SK-N-SH treated with all-trans-retinoic acid at 6 μM for 48 hours (cell line): Measurements from ENCODE around the gene HLA-G.

Experiments used
- CREB5 ChIP-seq: fragments of 250-450 bp; sonication (Bioruptor Pico); IDR thresholded peaks from 2 replicates; pipeline ENCODE4 v1.5.1; 2020; ENCODE audit warnings: low read depth, mild to moderate bottlenecking, moderate library complexity
- GLIS3 ChIP-seq: fragments of 250-450 bp; sonication (Bioruptor Pico); IDR thresholded peaks from 2 replicates; pipeline ENCODE4 v1.5.0; 2020; ENCODE audit warnings: mild to moderate bottlenecking, moderate library complexity
- ISL1 ChIP-seq: fragments of 250-450 bp; sonication (Bioruptor Pico); IDR thresholded peaks from 2 replicates; pipeline ENCODE4 v2.1.2; 2022; ENCODE audit warnings: mild to moderate bottlenecking, moderate library complexity
- PATZ1 ChIP-seq: fragments of 250-450 bp; sonication (Bioruptor Pico); IDR thresholded peaks from 2 replicates; pipeline ENCODE4 v1.8.0; 2020; ENCODE audit warnings: mild to moderate bottlenecking, moderate library complexity, borderline replicate concordance
- POU6F1 ChIP-seq: fragments of 250-450 bp; sonication (Bioruptor Pico); IDR thresholded peaks from 2 replicates; pipeline ENCODE4 v1.8.0; 2021; ENCODE audit warnings: low read depth, mild to moderate bottlenecking, moderate library complexity, borderline replicate concordance
- PPARA ChIP-seq: fragments of 250-450 bp; sonication (Bioruptor Pico); IDR thresholded peaks from 2 replicates; pipeline ENCODE4 v1.5.0; 2020; ENCODE audit warnings: mild to moderate bottlenecking, borderline replicate concordance
- SNAI2 ChIP-seq: fragments of 250-450 bp; sonication (Bioruptor Pico); IDR thresholded peaks from 2 replicates; pipeline ENCODE4 v1.5.0; 2020; ENCODE audit warnings: mild to moderate bottlenecking, moderate library complexity
- TSHZ2 ChIP-seq: fragments of 250-450 bp; sonication (Bioruptor Pico); IDR thresholded peaks from 2 replicates; pipeline ENCODE4 v1.5.0; 2020; ENCODE audit warnings: mild to moderate bottlenecking, moderate library complexity
- ZFP3 ChIP-seq: fragments of 250-450 bp; sonication (Bioruptor Pico); IDR thresholded peaks from 2 replicates; pipeline ENCODE4 v1.5.0; 2020; ENCODE audit warnings: mild to moderate bottlenecking, moderate library complexity

GRCh38 chr6:29827579-29828470, at the start of gene HLA-G:
- TF ChIP-seq SNAI2 (CRISPR knock-in tag) (no peak), ZFP3 (CRISPR knock-in tag) (no peak), POU6F1 (CRISPR knock-in tag) (no peak), CREB5 (CRISPR knock-in tag) (no peak), ISL1 (CRISPR knock-in tag) (no peak), PATZ1 (CRISPR knock-in tag) (no peak), TSHZ2 (CRISPR knock-in tag) (no peak), GLIS3 (CRISPR knock-in tag) (no peak), PPARA (no peak)
